ENCODE measurements around the gene NT5C3B. TPM values are rescaled to one million over a fixed set of nuclear protein-coding genes. Genes with fewer than 3 reads are reported as not detected.
A peak's percentile ranks its signal among the peaks of the same experiment; 100 is the strongest.
"Not testable (repeated sequence)": the region's sequence is repeated elsewhere in the genome, so short reads cannot be mapped to it uniquely, and the experiment has no call there.

Gene NT5C3B
- total and polyA plus RNA-seq, 2 donors (not counting 1 experiment from before 2014, with no cell fraction given) = 49.6 to 50.1 TPM

- Mint-ChIP-seq H3K27ac (no peak overlapping the region), H3K4me3 (no peak overlapping the region), H3K27me3 (no peaks in the 10 kb centered on the region), H3K9me3 (ENCODE audit: insufficient read depth) (no peaks in the 10 kb centered on the region), H3K4me1 (peaks cover 21% of the 10 kb centered on the region)
- H3K36me3 ChIP-seq (replicated peaks in 1 of 2; ENCODE audit: control extremely low read depth in 1 of 2, control insufficient read depth in 1 of 2, extremely low read depth in 1 of 2, insufficient read depth in 2 of 2, low read length in 1 of 2) = no peaks in the 10 kb centered on the region
- no peak overlapping the region for H3K9ac ChIP-seq (ENCODE audit: low read length)
- no peak overlapping the region for H3K4me2 ChIP-seq (replicated peaks; ENCODE audit: low read depth, low read length, poor library complexity, severe bottlenecking)
- H3K27ac ChIP-seq (ENCODE audit: low read length in 2 of 2) = no peak overlapping the region
- peaks cover 21 to 23% of the 10 kb centered on the region in 2 donors for H3K4me1 ChIP-seq (ENCODE audit: control insufficient read depth in 2 of 2, insufficient read depth in 2 of 2, low read length in 2 of 2)
- no peak overlapping the region for H2AFZ ChIP-seq (ENCODE audit: insufficient read depth, low read depth, low read length, poor library complexity, severe bottlenecking)
- intact Hi-C loops (cut with micrococcal nuclease) = no loop called here
- H3K9me3 ChIP-seq (ENCODE audit: control extremely low read depth in 1 of 3, control insufficient read depth in 2 of 3, insufficient read depth in 1 of 3, low read length in 2 of 3) = no peaks in the 10 kb centered on the region
- DNase-seq (no peak), ATAC-seq (ENCODE audit: low read depth) (no peak)
- 100% methylated on average over 2 of the region's 3 CpGs for WGBS (ENCODE audit: insufficient coverage)
- CTCF ChIA-PET = interaction anchor here (1.4 kb wide), 1 partner anchor 11 kb away, joined by 3 read pairs; no protein-coding TSS in a partner anchor
- H4K20me1 ChIP-seq (ENCODE audit: control insufficient read depth, insufficient read depth, low read length, poor library complexity, severe bottlenecking) = peaks cover 72% of the 10 kb centered on the region
- POLR2A ChIA-PET = interaction anchor here (0.6 kb wide), 1 partner anchor 252 kb away, joined by 3 read pairs; the partner anchor contains the start of gene DHX58
- TF ChIP-seq EZH2 (IDR thresholded peaks at IDR 0.05; ENCODE audit: borderline replicate concordance, insufficient read depth, low read depth, low read length, poor library complexity, severe bottlenecking) (no peak), CTCF (IDR thresholded peaks at IDR 0.05) (no peak)
- H3K4me3 ChIP-seq (ENCODE audit: control extremely low read depth in 1 of 5, extremely low read depth in 1 of 5, insufficient read depth in 1 of 5, low read depth in 2 of 5, low read length in 4 of 5) = no peak overlapping the region
- H3K79me2 ChIP-seq (ENCODE audit: control insufficient read depth, insufficient read depth, low read length) = peaks cover 90% of the 10 kb centered on the region
- H3K27me3 ChIP-seq (replicated peaks in 1 of 4; ENCODE audit: control extremely low read depth in 1 of 4, control insufficient read depth in 3 of 4, insufficient read depth in 4 of 4, low read length in 3 of 4) = no peaks in the 10 kb centered on the region
Observed at GRCh38 chr17:41860254-41860931, 24.4 kb upstream of the NT5C3B start.

- peak; percentile 39 for ATAC-seq (ENCODE audit: low read depth)
- Histone ChIP-seq H3K79me2 (ENCODE audit: control insufficient read depth, insufficient read depth, low read length) (peaks cover 54% of the 10 kb centered on the region), H3K4me1 (ENCODE audit: control insufficient read depth in 2 of 2, insufficient read depth in 2 of 2, low read length in 2 of 2) (peaks cover 8 to 12% of the 10 kb centered on the region in 2 donors), H3K36me3 (replicated peaks in 1 of 2; ENCODE audit: control extremely low read depth in 1 of 2, control insufficient read depth in 1 of 2, extremely low read depth in 1 of 2, insufficient read depth in 2 of 2, low read length in 1 of 2) (peaks cover 6 to 23% of the 10 kb centered on the region in 2 experiments), H4K20me1 (ENCODE audit: control insufficient read depth, insufficient read depth, low read length, poor library complexity, severe bottlenecking) (peaks cover 44% of the 10 kb centered on the region)
- H3K4me2 ChIP-seq (replicated peaks; ENCODE audit: low read depth, low read length, poor library complexity, severe bottlenecking); H3K9ac ChIP-seq (ENCODE audit: low read length); intact Hi-C loops (cut with micrococcal nuclease); H2AFZ ChIP-seq (ENCODE audit: insufficient read depth, low read depth, low read length, poor library complexity, severe bottlenecking); H3K9me3 Mint-ChIP-seq (ENCODE audit: insufficient read depth); DNase-seq; H3K4me3 ChIP-seq (ENCODE audit: control extremely low read depth in 1 of 5, extremely low read depth in 1 of 5, insufficient read depth in 1 of 5, low read depth in 2 of 5, low read length in 4 of 5); H3K27ac ChIP-seq (ENCODE audit: low read length in 2 of 2); H3K27me3 Mint-ChIP-seq; H3K9me3 ChIP-seq (ENCODE audit: control extremely low read depth in 1 of 3, control insufficient read depth in 2 of 3, insufficient read depth in 1 of 3, low read length in 2 of 3); H3K27me3 ChIP-seq (replicated peaks in 1 of 4; ENCODE audit: control extremely low read depth in 1 of 4, control insufficient read depth in 3 of 4, insufficient read depth in 4 of 4, low read length in 3 of 4); H3K4me3 Mint-ChIP-seq; POLR2A ChIA-PET: not testable (repeated sequence)
- CTCF ChIA-PET = interaction anchor here (1.6 kb wide), 1 partner anchor 13 kb away, joined by 5 read pairs; no protein-coding TSS in a partner anchor
- 60% methylated on average over 2 of the region's 14 CpGs for WGBS (ENCODE audit: insufficient coverage)
- Mint-ChIP-seq H3K27ac (peak overlapping the region; percentile 53), H3K4me1 (peaks cover 35% of the 10 kb centered on the region)
Observed at GRCh38 chr17:41851382-41851781, 15.3 kb upstream of the NT5C3B start.
